Prostate gland (tissue), 2 donors: ENCODE results near the gene SPATC1L. TPM values are rescaled to one million over a fixed set of nuclear protein-coding genes. Genes with fewer than 3 reads are reported as not detected.

Source experiments
- DNase-seq: peaks from one replicate; pipeline ENCODE4 v3.0.0-alpha.2; 2019; ENCODE audit warnings: low spot score
- H3K27ac ChIP-seq, 2 donors: fragments of 200-600 bp; sonication (generic); 2 replicates each; pipeline ENCODE4 v1.5.1; 2017 to 2019
- H3K27me3 ChIP-seq: fragments of 200-600 bp; sonication (generic); replicated peaks from 2 replicates; pipeline ENCODE4 v1.5.1; 2019; ENCODE audit not compliant: insufficient read depth
- H3K36me3 ChIP-seq, 2 donors: fragments of 200-600 bp; sonication (generic); 1 replicate in 1 of 2; 2 replicates in 1 of 2; pipeline versions ENCODE4 v1.5.1 to v1.8.1; 2017 to 2019
- H3K4me1 ChIP-seq: fragments of 200-600 bp; sonication (generic); replicated peaks from 2 replicates; pipeline ENCODE4 v1.5.1; 2019
- H3K4me3 ChIP-seq, 2 donors: fragments of 200-600 bp; sonication (generic); 2 replicates each; pipeline ENCODE4 v1.5.1; 2017 to 2019
- H3K9me3 ChIP-seq: fragments of 200-600 bp; sonication (generic); 2 replicates; pipeline ENCODE4 v1.5.1; 2017
- POLR2A ChIP-seq: fragments of 450-650 bp; IDR thresholded peaks from one replicate; pipeline ENCODE4 v1.6.1; 2016; ENCODE audit warnings: antibody characterized with exemption, mild to moderate bottlenecking
- POLR2AphosphoS5 ChIP-seq: sonication (generic); formaldehyde crosslinking; IDR thresholded peaks from one replicate; pipeline ENCODE4 v1.6.1; 2017; ENCODE audit warnings: antibody characterized with exemption
- WGBS: methylation state at CpG from one replicate; pipeline ENCODE4 v1.1.5; 2018; 5-methylcytosine and 5-hydroxymethylcytosine counted together
- intact Hi-C: fragments of 100-400 bp; cut with DNase I; formaldehyde crosslinking; loops from one replicate; pipeline ENCODE4 v1.14.2; 2022
- total RNA-seq, 2 donors: library from RNA; depleted of rRNA; stranded (reverse); fragments of >200 nt; gene quantifications; one replicate each; pipeline ENCODE4 v1.1.0, GENCODE V29; 2016
- TF ChIP-seq, protein P1 (sequence below), 4 experiments: fragments of 200-600 bp in 2 of 4; fragments of 450-650 bp in 2 of 4; sonication (generic) in 2 of 4; IDR thresholded peaks; 1 replicate in 3 of 4; 2 replicates in 1 of 4; pipeline ENCODE4 v1.5.1; 2016 to 2019; ENCODE audit warnings: antibody characterized with exemption in 4 of 4, mild to moderate bottlenecking in 2 of 4, moderate library complexity in 2 of 4

SPATC1L gene
- total RNA-seq, 2 donors from 2014 or later = 42.0 to 79.4 TPM

DNA sequence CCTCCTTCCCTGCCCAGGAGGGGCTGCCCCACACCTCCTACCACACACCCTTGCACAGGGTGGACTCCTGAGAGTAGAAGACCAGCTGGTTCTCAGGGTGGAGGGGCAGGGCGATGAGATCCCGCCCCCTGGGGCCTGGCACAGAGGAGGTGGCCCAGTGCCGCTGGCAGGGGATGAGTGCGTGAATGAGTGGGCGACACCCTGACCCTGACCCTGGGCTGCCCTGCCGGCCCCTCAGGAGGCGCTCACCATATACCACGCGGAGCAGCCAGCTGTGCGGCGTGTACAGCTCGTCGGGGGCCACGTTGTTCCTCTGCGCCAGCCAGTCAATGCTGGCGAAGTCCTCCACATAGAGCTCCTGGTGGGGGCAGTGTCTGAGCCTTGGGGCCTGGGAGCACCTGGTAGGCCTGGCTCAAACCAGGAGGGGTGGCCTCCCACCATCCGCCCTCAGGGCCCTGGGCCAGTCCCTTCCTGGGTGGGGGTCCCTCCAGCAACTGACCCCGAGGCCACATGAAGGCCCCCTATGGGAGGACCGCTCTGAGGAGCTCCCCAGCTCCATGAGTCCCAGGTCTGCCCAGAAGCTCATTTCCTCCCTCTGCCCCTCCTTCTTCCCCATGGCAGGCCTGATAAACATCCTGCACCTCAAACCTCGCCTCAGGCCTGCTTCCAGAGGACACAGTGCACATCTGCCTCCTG lies 31.3 kb upstream of the SPATC1L start:
- WGBS = 87% methylated on average over 20 of the region's 20 CpGs
- Histone ChIP-seq H3K36me3 (peaks cover 0 to 6% of the 10 kb centered on the region in 2 donors), H3K27ac (peak overlapping the region in 1 of 2 donors; percentile 27), H3K9me3 (no peaks in the 10 kb centered on the region), H3K27me3 (no peaks in the 10 kb centered on the region), H3K4me1 (peaks cover 4% of the 10 kb centered on the region), H3K4me3 (no peak overlapping the region)
- TF ChIP-seq POLR2A (no peak), POLR2AphosphoS5 (no peak)
- TF ChIP-seq, protein P1, sequence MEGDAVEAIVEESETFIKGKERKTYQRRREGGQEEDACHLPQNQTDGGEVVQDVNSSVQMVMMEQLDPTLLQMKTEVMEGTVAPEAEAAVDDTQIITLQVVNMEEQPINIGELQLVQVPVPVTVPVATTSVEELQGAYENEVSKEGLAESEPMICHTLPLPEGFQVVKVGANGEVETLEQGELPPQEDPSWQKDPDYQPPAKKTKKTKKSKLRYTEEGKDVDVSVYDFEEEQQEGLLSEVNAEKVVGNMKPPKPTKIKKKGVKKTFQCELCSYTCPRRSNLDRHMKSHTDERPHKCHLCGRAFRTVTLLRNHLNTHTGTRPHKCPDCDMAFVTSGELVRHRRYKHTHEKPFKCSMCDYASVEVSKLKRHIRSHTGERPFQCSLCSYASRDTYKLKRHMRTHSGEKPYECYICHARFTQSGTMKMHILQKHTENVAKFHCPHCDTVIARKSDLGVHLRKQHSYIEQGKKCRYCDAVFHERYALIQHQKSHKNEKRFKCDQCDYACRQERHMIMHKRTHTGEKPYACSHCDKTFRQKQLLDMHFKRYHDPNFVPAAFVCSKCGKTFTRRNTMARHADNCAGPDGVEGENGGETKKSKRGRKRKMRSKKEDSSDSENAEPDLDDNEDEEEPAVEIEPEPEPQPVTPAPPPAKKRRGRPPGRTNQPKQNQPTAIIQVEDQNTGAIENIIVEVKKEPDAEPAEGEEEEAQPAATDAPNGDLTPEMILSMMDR (IDR thresholded peaks at IDR 0.05) = no peak
- intact Hi-C loops = no loop called here
- no peak for DNase-seq

DNA sequence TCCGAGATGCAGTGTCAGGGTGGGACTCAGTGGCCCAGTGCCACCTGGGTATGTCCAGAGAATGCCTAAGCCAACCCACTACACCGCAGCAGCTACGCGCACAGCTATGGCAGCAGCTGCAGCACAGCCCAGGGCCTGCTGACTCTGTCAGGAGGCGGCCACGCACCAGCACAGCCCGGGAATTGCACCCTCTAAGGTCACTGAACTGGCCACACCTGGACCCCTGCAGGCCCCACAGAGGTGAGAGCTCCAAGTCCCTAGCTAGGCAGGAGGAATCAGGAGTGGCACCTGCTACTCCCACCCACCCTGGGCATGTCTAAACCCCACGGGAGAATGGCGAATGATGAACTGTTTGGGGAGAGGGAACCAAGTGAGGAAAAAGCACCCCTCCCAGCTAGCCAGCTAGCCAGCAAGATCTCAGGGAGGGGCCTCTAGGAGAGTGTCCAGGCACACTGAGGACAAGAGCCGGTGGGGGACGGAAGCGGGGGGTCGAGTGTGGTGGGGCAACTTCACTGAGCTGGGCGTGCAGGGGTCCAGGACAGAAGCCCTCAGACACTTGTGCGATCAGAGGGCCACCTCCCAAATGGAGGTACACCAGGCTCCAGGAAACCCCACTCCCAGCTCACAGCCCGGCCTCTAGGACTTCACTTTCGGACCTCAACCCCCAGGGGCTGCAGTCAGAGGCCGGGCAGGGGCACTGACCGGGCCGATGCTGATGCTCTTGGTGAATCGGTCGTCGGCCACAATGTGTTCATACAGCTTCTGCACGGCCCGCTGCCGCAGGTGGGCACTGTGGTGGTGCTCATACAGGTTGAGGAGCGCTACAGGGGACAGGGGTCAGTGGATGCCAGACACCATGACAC lies 30.4 kb upstream of the SPATC1L start:
- no peak overlapping the region for H3K27ac ChIP-seq
- no peak for DNase-seq
- no peaks in the 10 kb centered on the region for H3K4me1 ChIP-seq
- intact Hi-C loops = no loop called here
- TF ChIP-seq POLR2A = no peak
- no peak for TF ChIP-seq POLR2AphosphoS5
- TF ChIP-seq, protein P1 (IDR thresholded peaks at IDR 0.05) = no peak
- WGBS = 92% methylated on average over 24 of the region's 27 CpGs
- H3K4me3 ChIP-seq = no peak overlapping the region
- no peaks in the 10 kb centered on the region for H3K27me3 ChIP-seq
- H3K36me3 ChIP-seq = peaks cover 0 to 6% of the 10 kb centered on the region in 2 donors
- H3K9me3 ChIP-seq = no peaks in the 10 kb centered on the region

DNA sequence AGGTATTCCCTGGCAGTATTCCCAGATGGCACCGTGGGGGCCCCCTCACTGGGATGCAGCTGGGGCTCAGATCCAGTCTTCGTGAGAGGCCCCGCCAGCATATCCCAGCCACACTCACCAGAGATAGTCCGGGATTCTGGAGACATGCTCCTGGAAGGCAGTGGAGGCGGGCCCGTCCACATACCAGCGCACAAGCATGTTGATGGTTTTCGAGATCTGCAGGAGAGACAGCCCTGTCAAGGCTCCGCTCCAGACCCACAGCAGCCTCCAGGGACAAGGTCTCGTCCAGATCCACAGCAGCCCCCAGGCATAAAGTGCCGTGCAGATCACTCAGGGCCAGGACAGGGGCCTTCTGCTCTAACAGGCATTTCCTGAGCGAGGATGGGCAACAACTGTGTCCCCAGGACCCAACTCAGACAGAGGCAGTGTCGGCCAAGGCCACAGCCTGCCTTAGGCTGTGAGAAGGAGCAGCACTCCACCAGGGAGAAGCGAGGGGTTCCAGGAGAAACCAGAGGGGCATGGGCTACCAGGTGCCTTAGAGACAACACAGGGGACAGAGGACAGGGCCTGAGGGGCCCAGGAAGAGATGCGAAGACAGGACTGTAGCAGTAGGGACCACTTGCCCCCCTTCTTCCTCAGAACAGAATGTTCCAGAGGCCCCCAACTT lies 29.5 kb upstream of the SPATC1L start:
- 77% methylated on average over 15 of the region's 15 CpGs for WGBS
- intact Hi-C loops = no loop called here
- Histone ChIP-seq H3K27ac (peak overlapping the region in 1 of 2 donors; percentile 2), H3K36me3 (peaks cover 0 to 6% of the 10 kb centered on the region in 2 donors), H3K9me3 (no peaks in the 10 kb centered on the region), H3K4me3 (no peak overlapping the region), H3K27me3 (no peaks in the 10 kb centered on the region), H3K4me1 (no peaks in the 10 kb centered on the region)
- no peak for TF ChIP-seq POLR2A
- TF ChIP-seq, protein P1 (IDR thresholded peaks at IDR 0.05) = no peak
- no peak for TF ChIP-seq POLR2AphosphoS5
- no peak for DNase-seq

DNA sequence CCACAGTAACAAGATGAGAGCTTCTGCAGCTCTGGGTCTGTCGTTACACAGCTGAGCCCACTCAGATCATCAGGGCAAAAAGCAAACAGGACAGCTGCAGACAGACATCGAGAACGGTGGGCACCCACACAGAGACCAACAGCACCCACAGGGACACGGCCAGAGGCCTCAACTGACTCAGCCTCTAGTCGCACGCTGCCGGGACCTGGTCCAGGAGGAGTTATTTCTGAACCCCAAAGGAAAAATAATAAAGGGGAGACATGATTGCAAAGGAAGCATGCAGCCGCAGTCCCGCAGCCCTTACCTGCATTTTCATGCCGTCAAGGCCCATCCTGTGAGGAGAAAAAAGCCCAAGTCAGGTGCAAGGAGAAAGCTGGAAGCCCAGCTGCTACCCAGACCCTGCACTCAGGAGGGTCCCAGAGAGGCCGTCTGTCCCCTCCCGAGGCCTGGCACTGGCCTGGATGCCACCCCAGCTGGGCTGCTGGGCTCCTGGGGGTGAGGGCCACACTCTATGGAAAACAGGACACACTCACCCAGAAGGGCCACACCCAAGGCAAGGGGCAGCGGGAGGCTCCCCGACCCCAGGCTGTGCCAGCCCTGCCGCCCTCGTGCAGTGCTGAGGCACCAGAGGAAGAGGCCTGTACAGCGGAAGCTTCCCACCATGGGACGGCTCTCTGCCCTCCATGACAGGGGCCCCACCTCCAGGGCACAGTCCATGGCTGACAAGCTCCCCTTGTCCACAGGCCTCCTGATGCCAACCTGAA lies 28.6 kb upstream of the SPATC1L start:
- peak overlapping the region in 1 of 2 donors; percentile 0 for H3K27ac ChIP-seq
- H3K4me3 ChIP-seq = no peak overlapping the region
- no peaks in the 10 kb centered on the region for H3K9me3 ChIP-seq
- no peaks in the 10 kb centered on the region for H3K4me1 ChIP-seq
- intact Hi-C loops = no loop called here
- DNase-seq = no peak
- no peaks in the 10 kb centered on the region for H3K27me3 ChIP-seq
- WGBS = 96% methylated on average over 16 of the region's 18 CpGs
- peaks cover 0 to 6% of the 10 kb centered on the region in 2 donors for H3K36me3 ChIP-seq
- TF ChIP-seq POLR2AphosphoS5 (no peak), POLR2A (no peak)
- TF ChIP-seq, protein P1 (IDR thresholded peaks at IDR 0.05) = no peak
